Activated T-helper 1 cell treated with anti-CD3 and anti-CD28 coated beads, Interleukin-12 subunit alpha, Interleukin-12 subunit beta, Interleukin-2, Interleukin-4 antibody, amounts not matched to agents 30 ng/mL and 10 ng/mL and 1 ng/mL, durations not matched to agents 14 hours and 24 hours and 36 hours (primary cell): ENCODE results near the gene GPR183. TPM values are rescaled to one million over a fixed set of nuclear protein-coding genes. Genes with fewer than 3 reads are reported as not detected.

ENCODE experiments used
- DNase-seq: peaks from one replicate; pipeline ENCODE4 v3.0.0; 2021; ENCODE audit warnings: low spot score
- H3K27ac Mint-ChIP-seq: one replicate; pipeline ENCODE4 v1.8.0; 2021; ENCODE audit warnings: mild to moderate bottlenecking, mixed read lengths
- H3K27me3 Mint-ChIP-seq: one replicate; pipeline ENCODE4 v1.8.0; 2022; ENCODE audit warnings: mild to moderate bottlenecking, moderate library complexity, mixed read lengths; ENCODE audit not compliant: insufficient read depth
- H3K36me3 Mint-ChIP-seq: one replicate; pipeline ENCODE4 v1.8.0; 2021; ENCODE audit warnings: low read depth, mixed read lengths
- H3K4me1 Mint-ChIP-seq: one replicate; pipeline ENCODE4 v1.8.0; 2021; ENCODE audit warnings: low read depth, mixed read lengths
- H3K4me3 Mint-ChIP-seq: one replicate; pipeline ENCODE4 v1.8.0; 2021; ENCODE audit warnings: mild to moderate bottlenecking, moderate library complexity, mixed read lengths
- H3K9me3 Mint-ChIP-seq: one replicate; pipeline ENCODE4 v1.8.0; 2021; ENCODE audit warnings: mixed read lengths
- intact Hi-C: fragments of 100-400 bp; cut with micrococcal nuclease; formaldehyde crosslinking; loops from one replicate; pipeline ENCODE4 v1.15.1; 2024
- total RNA-seq: library from RNA; stranded (reverse); gene quantifications from 2 replicates; pipeline ENCODE4 v1.2.3, GENCODE V29; 2022

Gene GPR183
- total RNA-seq, 1 donor from 2014 or later: 23.6 TPM

- no peak for DNase-seq
- intact Hi-C loops: no loop called here
- Mint-ChIP-seq H3K36me3 (peaks cover 46% of the 10 kb centered on the region), H3K9me3 (peaks cover 8% of the 10 kb centered on the region), H3K27ac (no peak overlapping the region), H3K4me3 (no peak overlapping the region), H3K27me3 (no peaks in the 10 kb centered on the region), H3K4me1 (peaks cover 44% of the 10 kb centered on the region)
Measured at GRCh38 chr13:99332456-99332855, 25.3 kb upstream of the GPR183 start.

GRCh38 chr13:99331881-99332293, 24.7 kb upstream of the GPR183 start:
- peak overlapping the region; percentile 38 for H3K27ac Mint-ChIP-seq
- DNase-seq: no peak
- peak overlapping the region; percentile 17 for H3K4me3 Mint-ChIP-seq
- H3K9me3 Mint-ChIP-seq: peaks cover 10% of the 10 kb centered on the region
- peaks cover 49% of the 10 kb centered on the region for H3K36me3 Mint-ChIP-seq
- intact Hi-C loops: loop anchor here (1.0 kb wide), 1 partner anchor 9 kb away; no protein-coding TSS in a partner anchor
- H3K4me1 Mint-ChIP-seq: peaks cover 48% of the 10 kb centered on the region
- H3K27me3 Mint-ChIP-seq: no peaks in the 10 kb centered on the region

GRCh38 chr13:99330942-99331341, 23.7 kb upstream of the GPR183 start:
- H3K9me3 Mint-ChIP-seq: peaks cover 10% of the 10 kb centered on the region
- no peak overlapping the region for H3K4me3 Mint-ChIP-seq
- H3K36me3 Mint-ChIP-seq: peaks cover 46% of the 10 kb centered on the region
- peaks cover 55% of the 10 kb centered on the region for H3K4me1 Mint-ChIP-seq
- no peaks in the 10 kb centered on the region for H3K27me3 Mint-ChIP-seq
- no peak for DNase-seq
- intact Hi-C loops: loop anchor here (1.0 kb wide), 1 partner anchor 8 kb away; no protein-coding TSS in a partner anchor
- H3K27ac Mint-ChIP-seq: no peak overlapping the region

GRCh38 chr13:99329477-99329876, 22.3 kb upstream of the GPR183 start:
- Mint-ChIP-seq H3K36me3 (peaks cover 47% of the 10 kb centered on the region), H3K27me3 (no peaks in the 10 kb centered on the region), H3K4me3 (no peak overlapping the region), H3K4me1 (peaks cover 60% of the 10 kb centered on the region), H3K27ac (no peak overlapping the region), H3K9me3 (peaks cover 10% of the 10 kb centered on the region)
- no peak for DNase-seq
- intact Hi-C loops: no loop called here

- intact Hi-C loops: no loop called here
- H3K4me1 Mint-ChIP-seq: peaks cover 74% of the 10 kb centered on the region
- no peak for DNase-seq
- no peaks in the 10 kb centered on the region for H3K27me3 Mint-ChIP-seq
- H3K27ac Mint-ChIP-seq: no peak overlapping the region
- peaks cover 10% of the 10 kb centered on the region for H3K9me3 Mint-ChIP-seq
- peaks cover 48% of the 10 kb centered on the region for H3K36me3 Mint-ChIP-seq
- H3K4me3 Mint-ChIP-seq: no peak overlapping the region
Measured at GRCh38 chr13:99327761-99328160, 20.6 kb upstream of the GPR183 start.

GRCh38 chr13:99327126-99327525, 19.9 kb upstream of the GPR183 start:
- Mint-ChIP-seq H3K4me1 (peaks cover 74% of the 10 kb centered on the region), H3K36me3 (peaks cover 45% of the 10 kb centered on the region), H3K27me3 (no peaks in the 10 kb centered on the region), H3K27ac (peak overlapping the region; percentile 8), H3K4me3 (no peak overlapping the region), H3K9me3 (peaks cover 10% of the 10 kb centered on the region)
- DNase-seq: no peak
- intact Hi-C loops: no loop called here

GRCh38 chr13:99326012-99326411, 18.8 kb upstream of the GPR183 start:
- no peak for DNase-seq
- Mint-ChIP-seq H3K4me3 (peak overlapping the region; percentile 9), H3K36me3 (peaks cover 37% of the 10 kb centered on the region), H3K27ac (no peak overlapping the region), H3K27me3 (no peaks in the 10 kb centered on the region), H3K9me3 (peaks cover 10% of the 10 kb centered on the region), H3K4me1 (peaks cover 72% of the 10 kb centered on the region)
- intact Hi-C loops: no loop called here

GRCh38 chr13:99323488-99323887, 16.3 kb upstream of the GPR183 start:
- Mint-ChIP-seq H3K4me1 (peaks cover 68% of the 10 kb centered on the region), H3K27ac (peak overlapping the region; percentile 96), H3K9me3 (peaks cover 3% of the 10 kb centered on the region), H3K27me3 (no peaks in the 10 kb centered on the region), H3K36me3 (peaks cover 30% of the 10 kb centered on the region), H3K4me3 (peak overlapping the region; percentile 38)
- DNase-seq: no peak
- intact Hi-C loops: loop anchor here (1.0 to 5.0 kb wide), 7 partner anchors 8 to 1069 kb away; partner anchors contain the start of gene CLYBL

- DNase-seq: no peak
- H3K9me3 Mint-ChIP-seq: peaks cover 3% of the 10 kb centered on the region
- no peaks in the 10 kb centered on the region for H3K27me3 Mint-ChIP-seq
- H3K4me1 Mint-ChIP-seq: peaks cover 68% of the 10 kb centered on the region
- peak overlapping the region; percentile 38 for H3K4me3 Mint-ChIP-seq
- peak overlapping the region; percentile 96 for H3K27ac Mint-ChIP-seq
- peaks cover 30% of the 10 kb centered on the region for H3K36me3 Mint-ChIP-seq
- intact Hi-C loops: loop anchor here (1.0 to 5.0 kb wide), 16 partner anchors 8 to 1070 kb away; partner anchors contain the start of gene CLYBL
Measured at GRCh38 chr13:99322297-99323103, 15.3 kb upstream of the GPR183 start.

GRCh38 chr13:99321709-99322108, 14.5 kb upstream of the GPR183 start:
- peaks cover 31% of the 10 kb centered on the region for H3K36me3 Mint-ChIP-seq
- peak overlapping the region; percentile 38 for H3K4me3 Mint-ChIP-seq

GRCh38 chr13:99320693-99321481, 13.7 kb upstream of the GPR183 start:
- Mint-ChIP-seq H3K4me3 (no peak overlapping the region), H3K27ac (no peak overlapping the region), H3K9me3 (no peaks in the 10 kb centered on the region), H3K36me3 (peaks cover 36% of the 10 kb centered on the region), H3K4me1 (peaks cover 73% of the 10 kb centered on the region), H3K27me3 (no peaks in the 10 kb centered on the region)
- intact Hi-C loops: loop anchor here (5.0 kb wide), 2 partner anchors 749 to 1071 kb away; no protein-coding TSS in a partner anchor
- no peak for DNase-seq

More at GRCh38 chr13:99321709-99322108, 14.5 kb upstream of the GPR183 start:
- intact Hi-C loops: loop anchor here (1.0 to 5.0 kb wide), 15 partner anchors 7 to 1071 kb away; partner anchors contain the start of gene CLYBL
- no peak for DNase-seq
- H3K27me3 Mint-ChIP-seq: no peaks in the 10 kb centered on the region
- no peaks in the 10 kb centered on the region for H3K9me3 Mint-ChIP-seq
- peak overlapping the region; percentile 96 for H3K27ac Mint-ChIP-seq
- peaks cover 71% of the 10 kb centered on the region for H3K4me1 Mint-ChIP-seq

GRCh38 chr13:99316657-99317256, 9.6 kb upstream of the GPR183 start:
- Mint-ChIP-seq H3K36me3 (peaks cover 35% of the 10 kb centered on the region), H3K27ac (peak overlapping the region; percentile 46), H3K4me1 (peaks cover 72% of the 10 kb centered on the region), H3K4me3 (no peak overlapping the region), H3K9me3 (no peaks in the 10 kb centered on the region), H3K27me3 (no peaks in the 10 kb centered on the region)
- intact Hi-C loops: no loop called here
- DNase-seq: no peak
